Natural killer cell (primary cell): ENCODE data around the gene NID2. TPM values are rescaled to one million over a fixed set of nuclear protein-coding genes. Genes with fewer than 3 reads are reported as not detected.
A peak's percentile ranks its signal among the peaks of the same experiment; 100 is the strongest.

ENCODE experiments used
- ATAC-seq, 3 donors: fragments of 150-1000 bp in 2 of 3; fragments of 200-7000 bp in 1 of 3; cut with Tn5 transposase; 1 replicate in 1 of 3; 2 replicates in 2 of 3; pipeline ENCODE4 v1.10.0; 2021; ENCODE audit warnings: mild to moderate bottlenecking in 2 of 3, moderate library complexity in 2 of 3
- DNase-seq, 2 donors: peaks; one replicate each; pipeline versions ENCODE4 v3.0.0 to v3.0.0-alpha.2; 2013 to 2021; ENCODE audit warnings: mixed read lengths in 1 of 2
- H3K27ac ChIP-seq: one replicate; pipeline ENCODE4 v1.5.1; 2013; ENCODE audit warnings: mild to moderate bottlenecking, low read length
- H3K27me3 ChIP-seq: one replicate; pipeline ENCODE4 v1.6.1; 2013; ENCODE audit warnings: low read length; ENCODE audit not compliant: control insufficient read depth, insufficient read depth
- H3K36me3 ChIP-seq: one replicate; pipeline ENCODE4 v1.6.1; 2013; ENCODE audit warnings: low read length; ENCODE audit not compliant: control insufficient read depth, insufficient read depth
- H3K4me1 ChIP-seq: one replicate; pipeline ENCODE4 v1.6.1; 2013; ENCODE audit warnings: low read length; ENCODE audit not compliant: control insufficient read depth, insufficient read depth
- H3K4me3 ChIP-seq: one replicate; pipeline ENCODE4 v1.5.1; 2013; ENCODE audit warnings: low read length
- H3K9me3 ChIP-seq: one replicate; pipeline ENCODE4 v1.6.1; 2013; ENCODE audit warnings: low read length; ENCODE audit not compliant: control insufficient read depth, insufficient read depth
- H3K27ac Mint-ChIP-seq, 2 donors: one replicate each; pipeline ENCODE4 v1.8.0; 2022; ENCODE audit warnings: mild to moderate bottlenecking in 2 of 2, mixed read lengths in 2 of 2, moderate library complexity in 1 of 2
- H3K27me3 Mint-ChIP-seq, 2 donors: one replicate each; pipeline ENCODE4 v1.8.0; 2022; ENCODE audit warnings: low read depth in 2 of 2, mixed read lengths in 2 of 2
- H3K36me3 Mint-ChIP-seq: one replicate; pipeline ENCODE4 v1.8.0; 2022; ENCODE audit warnings: mixed read lengths
- H3K4me1 Mint-ChIP-seq, 2 donors: one replicate each; pipeline ENCODE4 v1.8.0; 2022; ENCODE audit warnings: mixed read lengths in 2 of 2
- H3K4me3 Mint-ChIP-seq: one replicate; pipeline ENCODE4 v1.8.0; 2022; ENCODE audit warnings: mild to moderate bottlenecking, moderate library complexity, mixed read lengths
- H3K9me3 Mint-ChIP-seq, 2 donors: one replicate each; pipeline ENCODE4 v1.8.0; 2022; ENCODE audit warnings: mixed read lengths in 2 of 2
- WGBS: methylation state at CpG from one replicate; pipeline ENCODE4 v1.1.7; 2013; ENCODE audit warnings: missing lambda C conversion rate; ENCODE audit not compliant: insufficient coverage; 5-methylcytosine and 5-hydroxymethylcytosine counted together
- intact Hi-C: fragments of 100-400 bp; cut with micrococcal nuclease; formaldehyde crosslinking; loops from one replicate; pipeline ENCODE4 v1.14.2; 2022
- total RNA-seq, 4 donors: library from RNA; stranded (reverse); fragments of 120-200 nt in 1 of 4; gene quantifications; one replicate each; pipeline versions ENCODE4 v1.2.3 to v1.2.4, GENCODE V29; 2013 to 2022
- TF ChIP-seq, protein P1 (sequence below): fragments of 200-600 bp; IDR thresholded peaks from one replicate; pipeline ENCODE4 v1.8.0; 2022; ENCODE audit warnings: antibody characterized with exemption

NID2 gene
- total RNA-seq, 3 donors from 2014 or later (not counting 1 experiment from before 2014, with no cell fraction given), result 0.36 to 0.80 (median 0.40) TPM

DNA sequence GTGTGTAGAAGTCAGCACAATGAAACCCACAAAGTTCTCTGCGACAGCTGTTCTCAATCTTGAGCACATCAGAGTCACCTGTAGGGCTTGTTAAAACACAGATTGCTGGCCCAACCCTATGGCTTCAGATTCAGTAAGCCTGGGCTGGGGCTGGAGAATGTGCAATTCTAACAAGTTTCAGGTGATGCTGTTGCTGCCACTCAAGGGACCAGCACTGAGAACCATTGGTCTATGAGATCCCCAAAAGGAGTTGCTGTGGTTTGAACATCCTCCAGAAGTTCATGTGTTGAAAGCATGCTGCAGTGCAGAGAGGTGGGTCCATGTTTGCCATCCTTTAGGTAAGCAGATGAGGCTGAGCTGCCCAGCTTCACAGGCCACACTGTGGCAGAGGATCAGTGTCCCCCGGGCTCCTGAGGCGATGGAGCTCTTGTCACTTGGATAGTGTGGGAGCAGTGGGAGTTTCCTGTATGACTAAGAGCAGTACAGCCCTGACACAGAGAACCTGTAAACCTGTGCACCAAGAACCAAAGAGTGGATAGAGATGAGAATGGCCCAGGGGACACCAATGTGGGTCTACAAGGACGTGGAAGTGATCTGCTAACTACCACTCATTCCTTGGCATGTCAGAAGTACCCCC lies 87.5 kb downstream of the NID2 start:
- Histone ChIP-seq H3K4me3 (no peak overlapping the region), H3K27ac (no peak overlapping the region), H3K27me3 (no peaks in the 10 kb centered on the region), H3K36me3 (no peaks in the 10 kb centered on the region), H3K9me3 (no peaks in the 10 kb centered on the region), H3K4me1 (peaks cover 7% of the 10 kb centered on the region)
- Mint-ChIP-seq H3K36me3 (no peaks in the 10 kb centered on the region), H3K27me3 (no peaks in the 10 kb centered on the region), H3K9me3 (no peaks in the 10 kb centered on the region), H3K4me1 (peaks cover 8 to 10% of the 10 kb centered on the region in 2 donors), H3K4me3 (no peak overlapping the region), H3K27ac (no peak overlapping the region)
- intact Hi-C loops, result loop anchor here (10.0 kb wide), 1 partner anchor 327 kb away; the partner anchor contains the start of gene FRMD6
- 85% methylated on average over 4 of the region's 4 CpGs for WGBS
- ATAC-seq (no peak), DNase-seq (no peak)
- TF ChIP-seq, protein P1, sequence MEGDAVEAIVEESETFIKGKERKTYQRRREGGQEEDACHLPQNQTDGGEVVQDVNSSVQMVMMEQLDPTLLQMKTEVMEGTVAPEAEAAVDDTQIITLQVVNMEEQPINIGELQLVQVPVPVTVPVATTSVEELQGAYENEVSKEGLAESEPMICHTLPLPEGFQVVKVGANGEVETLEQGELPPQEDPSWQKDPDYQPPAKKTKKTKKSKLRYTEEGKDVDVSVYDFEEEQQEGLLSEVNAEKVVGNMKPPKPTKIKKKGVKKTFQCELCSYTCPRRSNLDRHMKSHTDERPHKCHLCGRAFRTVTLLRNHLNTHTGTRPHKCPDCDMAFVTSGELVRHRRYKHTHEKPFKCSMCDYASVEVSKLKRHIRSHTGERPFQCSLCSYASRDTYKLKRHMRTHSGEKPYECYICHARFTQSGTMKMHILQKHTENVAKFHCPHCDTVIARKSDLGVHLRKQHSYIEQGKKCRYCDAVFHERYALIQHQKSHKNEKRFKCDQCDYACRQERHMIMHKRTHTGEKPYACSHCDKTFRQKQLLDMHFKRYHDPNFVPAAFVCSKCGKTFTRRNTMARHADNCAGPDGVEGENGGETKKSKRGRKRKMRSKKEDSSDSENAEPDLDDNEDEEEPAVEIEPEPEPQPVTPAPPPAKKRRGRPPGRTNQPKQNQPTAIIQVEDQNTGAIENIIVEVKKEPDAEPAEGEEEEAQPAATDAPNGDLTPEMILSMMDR, result no peak

DNA sequence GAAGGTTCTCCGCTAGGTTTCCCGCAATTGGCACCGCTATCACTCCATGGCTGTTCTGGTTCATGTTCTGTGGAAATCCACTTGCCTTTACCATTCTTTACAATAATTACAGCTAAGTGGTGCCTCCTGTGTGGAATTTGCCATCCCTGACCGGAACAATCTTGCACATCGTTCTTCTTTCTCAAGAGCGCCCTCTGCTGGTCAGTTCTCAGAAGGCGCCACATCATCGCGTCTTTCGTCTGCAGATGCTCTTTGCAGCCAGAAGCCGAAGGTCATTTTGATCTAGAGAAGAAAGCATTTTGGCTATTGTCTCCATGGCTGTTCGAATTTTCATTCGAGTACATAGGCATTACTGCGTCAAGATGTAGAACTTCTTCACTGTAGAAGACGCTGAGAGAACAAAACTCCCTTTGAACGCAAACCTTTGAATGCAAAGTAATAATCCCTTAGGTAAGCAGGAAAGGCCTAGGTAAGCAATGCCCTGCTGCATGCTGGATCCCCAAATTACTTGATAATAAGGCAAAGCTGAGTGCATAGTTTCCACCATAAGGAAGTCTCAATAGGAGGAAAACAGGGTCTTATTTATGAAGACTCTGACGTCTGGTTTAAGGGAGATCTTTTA lies 89.7 kb downstream of the NID2 start:
- Mint-ChIP-seq H3K36me3 (no peaks in the 10 kb centered on the region), H3K4me3 (no peak overlapping the region), H3K27ac (no peak overlapping the region), H3K27me3 (no peaks in the 10 kb centered on the region), H3K4me1 (peaks cover 12 to 17% of the 10 kb centered on the region in 2 donors), H3K9me3 (no peaks in the 10 kb centered on the region)
- Histone ChIP-seq H3K4me3 (no peak overlapping the region), H3K27ac (no peak overlapping the region), H3K27me3 (no peaks in the 10 kb centered on the region), H3K9me3 (no peaks in the 10 kb centered on the region), H3K4me1 (peaks cover 7% of the 10 kb centered on the region), H3K36me3 (no peaks in the 10 kb centered on the region)
- DNase-seq, result peak; percentile 79 to 90
- intact Hi-C loops, result loop anchor here (1.0 to 5.0 kb wide), 4 partner anchors 47 to 697 kb away; partner anchors contain the start of gene GNG2
- TF ChIP-seq, protein P1, result peak; percentile 92
- 29% methylated on average over 17 of the region's 17 CpGs for WGBS
- peak; percentile 79 to 98 (median 86) for ATAC-seq

DNA sequence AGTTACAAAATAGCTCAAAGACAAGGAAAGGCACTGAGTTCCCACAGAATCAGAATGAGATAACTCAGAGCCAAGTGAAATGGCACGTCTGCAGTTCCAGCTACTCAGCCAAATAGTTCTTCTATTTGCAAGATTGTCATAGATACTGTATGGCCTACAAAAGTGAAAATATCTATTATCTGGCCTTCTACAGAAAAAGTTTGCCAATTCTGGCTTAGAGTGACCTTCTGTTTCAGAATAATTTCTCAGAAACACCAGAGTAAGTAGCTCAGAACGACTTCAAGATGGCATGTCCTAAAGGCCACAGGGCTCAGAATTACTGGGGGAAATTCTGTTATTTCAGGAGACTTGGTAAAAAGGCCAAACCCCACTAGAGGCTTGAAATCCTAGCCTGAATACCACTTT lies 90.2 kb downstream of the NID2 start:
- Mint-ChIP-seq H3K27ac (no peak overlapping the region), H3K36me3 (no peaks in the 10 kb centered on the region), H3K9me3 (no peaks in the 10 kb centered on the region), H3K4me3 (no peak overlapping the region), H3K27me3 (no peaks in the 10 kb centered on the region), H3K4me1 (peaks cover 12 to 20% of the 10 kb centered on the region in 2 donors)
- Histone ChIP-seq H3K27me3 (no peaks in the 10 kb centered on the region), H3K36me3 (no peaks in the 10 kb centered on the region), H3K27ac (no peak overlapping the region), H3K4me3 (no peak overlapping the region), H3K9me3 (no peaks in the 10 kb centered on the region), H3K4me1 (peaks cover 7% of the 10 kb centered on the region)
- WGBS, result 83% methylated on average over 2 of the region's 2 CpGs
- ATAC-seq (no peak), DNase-seq (no peak)
- TF ChIP-seq, protein P1, result no peak
- intact Hi-C loops, result loop anchor here (1.0 to 5.0 kb wide), 4 partner anchors 46 to 696 kb away; partner anchors contain the start of gene GNG2
